NCI-H1048 (cell line): ENCODE data around the gene ZNF140.
A peak's percentile ranks its signal among the peaks of the same experiment; 100 is the strongest.

Experiments
- DNase-seq: peaks from one replicate; lab custom pipeline; 2025; lab: John Stamatoyannopoulos, UW

Gene ZNF140

GRCh38 chr12:133080368-133081158 is at the start of gene ZNF140:
ZNF140 (plus strand) TSS chr12:133080923; CDS start chr12:133081321, 398 bp downstream.
- no peak for DNase-seq

- peak; percentile 100 for DNase-seq
Observed at GRCh38 chr12:133037207-133038005, 43.3 kb upstream of the ZNF140 start, which contains the start of gene ZNF84. ZNF84 (plus strand) TSS chr12:133037509; CDS start chr12:133041468, 3,959 bp downstream.

GRCh38 chr12:133038118-133038709 is 42.5 kb upstream of the ZNF140 start:
- DNase-seq: no peak

DNA sequence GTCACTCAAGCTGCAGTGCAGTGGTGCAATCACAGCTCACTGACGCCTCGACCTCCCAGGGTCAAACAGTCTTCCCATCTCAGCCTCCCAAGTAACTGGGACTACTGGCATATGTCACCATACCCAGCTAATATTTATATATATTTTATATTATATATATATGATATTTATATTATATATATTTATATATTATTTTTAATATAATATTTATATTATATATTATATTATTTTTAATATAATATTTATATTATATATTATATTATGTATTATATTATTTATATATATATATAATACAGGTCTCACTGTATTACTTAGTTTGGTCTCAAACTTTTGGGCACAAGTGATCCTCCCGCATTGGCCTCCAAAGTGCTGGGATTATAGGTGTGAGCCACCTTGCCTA is 34.0 kb upstream of the ZNF140 start:
- DNase-seq: no peak

- no peak for DNase-seq
Observed at GRCh38 chr12:133057446-133057845, 23.3 kb upstream of the ZNF140 start.

GRCh38 chr12:133058203-133059113 is 22.3 kb upstream of the ZNF140 start:
- DNase-seq: no peak

DNA sequence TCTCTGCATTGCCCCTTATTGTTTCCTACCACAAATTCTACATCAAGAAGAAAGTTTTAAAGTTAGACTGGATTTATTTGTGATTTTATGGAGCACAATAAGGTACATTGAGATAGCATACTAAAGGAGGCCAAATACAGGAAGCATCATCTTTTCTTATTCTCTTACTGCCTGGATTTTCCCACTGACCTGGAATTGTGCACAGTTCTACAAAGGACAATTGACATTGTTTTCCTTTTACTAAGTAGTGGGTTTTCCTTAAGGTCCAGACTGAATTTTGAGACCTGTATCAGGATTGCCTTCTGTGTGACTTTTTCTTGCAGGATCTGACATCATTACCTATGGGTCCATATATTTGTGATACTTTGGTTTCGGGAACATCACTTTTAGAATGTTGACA is 18.8 kb upstream of the ZNF140 start:
- no peak for DNase-seq

DNA sequence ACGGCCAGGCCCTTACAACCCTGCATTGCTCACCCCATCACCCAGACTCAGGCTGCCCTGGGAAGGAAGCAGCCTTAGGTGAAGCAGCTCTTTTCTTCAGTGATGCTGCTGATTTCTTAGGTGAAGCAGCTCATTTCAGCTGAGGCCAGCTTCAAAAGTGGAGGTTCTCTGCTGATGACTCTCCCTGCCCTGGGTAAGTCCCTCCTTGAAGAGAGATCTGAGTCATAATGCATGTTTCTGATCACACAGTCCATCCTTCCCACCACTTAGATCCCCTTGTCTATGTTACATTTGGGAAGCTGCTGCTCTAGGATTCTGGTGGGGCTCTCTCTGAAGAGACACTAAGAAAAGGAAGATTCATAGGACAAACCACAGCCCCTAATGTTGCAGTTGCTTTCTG is 17.2 kb upstream of the ZNF140 start:
- no peak for DNase-seq

DNA sequence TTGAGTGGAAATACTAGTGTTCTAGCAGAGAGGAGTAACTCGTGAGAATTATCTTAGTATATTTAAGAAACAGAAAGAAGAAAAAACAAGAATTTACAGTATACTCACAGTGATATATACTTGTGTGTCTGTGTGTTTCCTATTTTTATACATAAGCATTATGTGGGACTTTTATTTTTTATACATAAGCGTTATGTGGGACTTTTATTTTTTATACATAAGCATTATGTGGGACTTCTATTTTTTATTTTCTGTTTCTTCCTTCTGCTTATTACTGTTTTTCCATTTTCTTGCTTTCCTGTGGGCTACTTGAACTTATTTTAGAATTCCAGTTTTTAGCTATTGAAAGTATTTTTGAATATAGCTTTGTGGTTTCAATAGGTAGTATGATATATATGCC is 6.9 kb upstream of the ZNF140 start:
- no peak for DNase-seq

GRCh38 chr12:133080026-133080367 is 726 bp upstream of the ZNF140 start:
- no peak for DNase-seq

GRCh38 chr12:133081159-133081780 is 547 bp downstream of the ZNF140 start:
- DNase-seq: no peak

- no peak for DNase-seq
Observed at GRCh38 chr12:133083345-133083744, 2.6 kb downstream of the ZNF140 start.

- no peak for DNase-seq
Observed at GRCh38 chr12:133105620-133106019, 24.9 kb downstream of the ZNF140 start.

- DNase-seq: no peak
Observed at GRCh38 chr12:133106253-133106652, 25.5 kb downstream of the ZNF140 start.

DNA sequence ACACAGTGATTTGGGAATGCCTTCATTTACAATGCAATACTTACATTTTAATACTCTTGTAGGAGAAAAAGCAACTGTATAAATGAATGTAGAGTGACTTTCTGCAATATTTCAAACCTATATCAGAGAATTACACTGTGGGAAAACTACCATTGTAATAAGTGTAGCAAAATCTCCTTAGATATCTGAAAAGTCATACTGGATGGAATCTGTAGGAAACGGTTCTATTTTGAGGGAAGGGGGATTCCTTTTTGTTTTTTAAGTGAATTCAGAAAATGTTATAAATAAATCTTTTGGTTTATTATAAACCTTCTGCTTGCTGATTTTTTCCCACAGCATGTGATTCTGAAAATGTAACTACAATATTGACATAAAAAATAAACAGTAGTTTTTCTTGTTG is 26.4 kb downstream of the ZNF140 start:
- no peak for DNase-seq

- DNase-seq: no peak
Observed at GRCh38 chr12:133108150-133108549, 27.4 kb downstream of the ZNF140 start.

GRCh38 chr12:133120385-133121191 is 39.9 kb downstream of the ZNF140 start:
- no peak for DNase-seq

GRCh38 chr12:133124674-133125073 is 44.0 kb downstream of the ZNF140 start:
- DNase-seq: no peak

- DNase-seq: no peak
Observed at GRCh38 chr12:133129368-133130037, 48.8 kb downstream of the ZNF140 start.
